Lung (tissue), 16 donors: Measurements from ENCODE around the gene MOB1B. TPM values are rescaled to one million over a fixed set of nuclear protein-coding genes. Genes with fewer than 3 reads are reported as not detected.

Experiments
- ATAC-seq: fragments of 200-7000 bp; cut with Tn5 transposase; one replicate; pipeline ENCODE4 v1.9.1; 2020; ENCODE audit warnings: moderate number of reproducible peaks; ENCODE audit not compliant: insufficient read depth, low FRiP score
- DNase-seq, 3 donors: peaks; one replicate each; pipeline ENCODE4 v3.0.0-alpha.2; 2013 to 2017
- H3K27ac ChIP-seq, 2 donors: one replicate each; pipeline ENCODE4 v1.5.1; 2013; ENCODE audit warnings: mild to moderate bottlenecking in 2 of 2, moderate library complexity in 2 of 2, control low read depth in 1 of 2, inconsistent platforms in 1 of 2, low read depth in 1 of 2, low read length in 1 of 2
- H3K27me3 ChIP-seq, 3 donors: one replicate each; pipeline ENCODE4 v1.5.1; 2013; ENCODE audit warnings: low read length in 2 of 3; ENCODE audit not compliant: control insufficient read depth in 3 of 3, insufficient read depth in 3 of 3
- H3K36me3 ChIP-seq, 4 donors: one replicate each; pipeline ENCODE4 v1.5.1; 2013; ENCODE audit warnings: low read length in 4 of 4, mild to moderate bottlenecking in 1 of 4, moderate library complexity in 1 of 4; ENCODE audit not compliant: control insufficient read depth in 4 of 4, insufficient read depth in 4 of 4
- H3K4me1 ChIP-seq, 5 donors: one replicate each; pipeline ENCODE4 v1.5.1; 2013; ENCODE audit warnings: low read length in 5 of 5, mild to moderate bottlenecking in 2 of 5, moderate library complexity in 1 of 5; ENCODE audit not compliant: control insufficient read depth in 5 of 5, insufficient read depth in 5 of 5
- H3K4me3 ChIP-seq: one replicate; pipeline ENCODE4 v1.5.1; 2013; ENCODE audit warnings: mild to moderate bottlenecking, control low read depth, moderate library complexity
- H3K9ac ChIP-seq, 2 donors: one replicate each; pipeline ENCODE4 v1.5.1; 2013; ENCODE audit warnings: low read length in 2 of 2, control low read depth in 1 of 2; ENCODE audit not compliant: insufficient read depth in 1 of 2
- H3K9me3 ChIP-seq, 4 donors: one replicate each; pipeline ENCODE4 v1.5.1; 2013; ENCODE audit warnings: low read length in 3 of 4, mild to moderate bottlenecking in 1 of 4, moderate library complexity in 1 of 4; ENCODE audit not compliant: control insufficient read depth in 4 of 4, insufficient read depth in 3 of 4
- CTCF ChIP-seq: IDR thresholded peaks from 2 replicates; pipeline ENCODE4 v1.5.1; 2012; ENCODE audit warnings: mild to moderate bottlenecking; ENCODE audit errors: control extremely low read depth, extremely low read depth
- WGBS, 2 donors: extraction: QIAGEN DNeasy Blood & Tissue Kit; methylation state at CpG; one replicate each; pipeline ENCODE4 v1.1.7; 2013; 5-methylcytosine and 5-hydroxymethylcytosine counted together
- long read RNA-seq, 5 donors: transcript quantifications; one replicate each; lab custom pipeline, GENCODE V29; 2026
- polyA plus RNA-seq, 2 donors: library from polyadenylated mRNA; stranded (reverse); fragments of 200-250 nt; gene quantifications; one replicate each; pipeline ENCODE4 v1.2.1, GENCODE V29; 2013
- total RNA-seq, 2 donors: library from RNA; depleted of rRNA in 1 of 2; stranded (reverse); fragments of >200 nt in 1 of 2; gene quantifications; one replicate each; pipeline ENCODE4 v1.2.1, GENCODE V29; 2014 to 2021
- donor health status: control.
- donor health status: control.
- donor health status: Bipolar disorder and iron deficiency.
- donor health status: healthy.
- donor health status: DM: yes; HTN: yes; CAD: no.

MOB1B gene
- 10 to 100 TPM; 24.4 to 51.0 TPM for total RNA-seq
- polyA plus RNA-seq: 1 to 10 TPM; 6.1 to 7.7 TPM
- long read RNA-seq, donor 1, full-length matches to known transcripts: 4 of 4 reads
- long read RNA-seq, donor 1, partial matches to known transcripts: 0 of 4 reads
- long read RNA-seq, donor 1, other reads (novel, unspliced or antisense): 0 of 4 reads
- long read RNA-seq, donor 2: 0 reads
- long read RNA-seq, donor 3, full-length matches to known transcripts: 8 of 16 reads
- long read RNA-seq, donor 3, partial matches to known transcripts: 8 of 16 reads
- long read RNA-seq, donor 3, other reads (novel, unspliced or antisense): 0 of 16 reads
- long read RNA-seq, donor 4, full-length matches to known transcripts: 2 of 2 reads
- long read RNA-seq, donor 4, partial matches to known transcripts: 0 of 2 reads
- long read RNA-seq, donor 4, other reads (novel, unspliced or antisense): 0 of 2 reads
- long read RNA-seq, donor 5, full-length matches to known transcripts: 8 of 8 reads
- long read RNA-seq, donor 5, partial matches to known transcripts: 0 of 8 reads
- long read RNA-seq, donor 5, other reads (novel, unspliced or antisense): 0 of 8 reads

GRCh38 chr4:70901984-70902576, at the start of gene MOB1B:
TSS of gene MOB1B (plus strand) at chr4:70902369. CDS start at chr4:70902537, 168 bp downstream.
- TF ChIP-seq CTCF: no peak
- WGBS, 2 donors: 0 to 1% methylated on average over 35 to 47 of the region's 47 CpGs
- no peaks in the 10 kb centered on the region for H3K27me3 ChIP-seq

GRCh38 chr4:70855464-70855863, 46.7 kb upstream of the MOB1B start:
- H3K36me3 ChIP-seq: no peaks in the 10 kb centered on the region
- WGBS, 2 donors: 99 to 100% methylated on average over 2 of the region's 2 CpGs
- no peaks in the 10 kb centered on the region for H3K4me1 ChIP-seq
- no peak for ATAC-seq
- peaks cover 0 to 2% (median 0%) of the 10 kb centered on the region in 4 donors for H3K9me3 ChIP-seq
- DNase-seq: no peak
- H3K27me3 ChIP-seq: no peaks in the 10 kb centered on the region
- H3K9ac ChIP-seq: no peak overlapping the region
- no peak overlapping the region for H3K27ac ChIP-seq
- no peak for TF ChIP-seq CTCF
- H3K4me3 ChIP-seq: no peak overlapping the region

More at GRCh38 chr4:70901984-70902576, at the start of gene MOB1B:
- peak within 1 kb of the TSS; percentile 93 for H3K4me3 ChIP-seq
- DNase-seq: peak; percentile 95 to 97 (median 96)
- peak within 1 kb of the TSS; percentile 78 to 94 for H3K27ac ChIP-seq
- no peaks in the 10 kb centered on the region for H3K9me3 ChIP-seq
- H3K4me1 ChIP-seq: peaks cover 0 to 18% (median 2%) of the 10 kb centered on the region in 5 donors
- peak; percentile 92 for ATAC-seq
- H3K36me3 ChIP-seq: peaks cover 0 to 13% (median 9%) of the 10 kb centered on the region in 4 donors
- H3K9ac ChIP-seq: peak within 1 kb of the TSS; percentile 95 to 97

- 87 to 92% methylated on average over 4 of the region's 4 CpGs for WGBS, 2 donors
- no peak overlapping the region for H3K4me3 ChIP-seq
- ATAC-seq: no peak
- H3K36me3 ChIP-seq: no peaks in the 10 kb centered on the region
- H3K9me3 ChIP-seq: no peaks in the 10 kb centered on the region
- peaks cover 0 to 4% (median 0%) of the 10 kb centered on the region in 5 donors for H3K4me1 ChIP-seq
- TF ChIP-seq CTCF: no peak
- no peaks in the 10 kb centered on the region for H3K27me3 ChIP-seq
- no peak overlapping the region for H3K9ac ChIP-seq
- no peak for DNase-seq
- no peak overlapping the region for H3K27ac ChIP-seq
Measured at GRCh38 chr4:70858454-70858853, 43.7 kb upstream of the MOB1B start.
